Hematopoietic multipotent progenitor cell treated with erythropoietin and hydrocortisone succinate and interleukin-3 and kit ligand, for 17 days (in vitro differentiated cells): ENCODE measurements around the gene NMUR2.

Experiments used
- DNase-seq: peaks from one replicate; pipeline ENCODE4 v3.0.0-alpha.2; 2015; ENCODE audit warnings: low spot score

Gene NMUR2, protein sequence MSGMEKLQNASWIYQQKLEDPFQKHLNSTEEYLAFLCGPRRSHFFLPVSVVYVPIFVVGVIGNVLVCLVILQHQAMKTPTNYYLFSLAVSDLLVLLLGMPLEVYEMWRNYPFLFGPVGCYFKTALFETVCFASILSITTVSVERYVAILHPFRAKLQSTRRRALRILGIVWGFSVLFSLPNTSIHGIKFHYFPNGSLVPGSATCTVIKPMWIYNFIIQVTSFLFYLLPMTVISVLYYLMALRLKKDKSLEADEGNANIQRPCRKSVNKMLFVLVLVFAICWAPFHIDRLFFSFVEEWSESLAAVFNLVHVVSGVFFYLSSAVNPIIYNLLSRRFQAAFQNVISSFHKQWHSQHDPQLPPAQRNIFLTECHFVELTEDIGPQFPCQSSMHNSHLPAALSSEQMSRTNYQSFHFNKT

GRCh38 chr5:152405145-152405544 is at the start of gene NMUR2:
Gene NMUR2 (minus strand): TSS chr5:152405279. CDS start chr5:152405113, 166 bp downstream.
- DNase-seq: no peak

DNA sequence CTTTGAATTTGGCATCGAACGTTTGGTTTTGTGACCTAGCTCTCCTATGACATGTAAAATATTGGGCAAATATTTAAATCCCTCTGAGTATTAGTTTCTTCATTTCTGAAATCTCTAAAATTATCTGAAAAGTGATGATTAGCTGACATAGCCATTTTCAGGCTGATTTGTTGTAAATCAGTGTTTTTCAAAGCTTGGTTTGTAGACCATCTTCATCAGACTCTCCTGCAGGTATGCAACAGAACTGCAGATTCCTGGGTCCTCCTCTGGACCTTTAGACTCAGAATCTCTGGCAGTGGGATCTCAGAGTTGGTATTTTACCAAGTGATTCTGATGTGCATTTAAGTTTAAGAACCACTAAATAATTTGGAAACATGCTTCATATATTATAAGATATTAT is 38.9 kb upstream of the NMUR2 start:
- DNase-seq: no peak

DNA sequence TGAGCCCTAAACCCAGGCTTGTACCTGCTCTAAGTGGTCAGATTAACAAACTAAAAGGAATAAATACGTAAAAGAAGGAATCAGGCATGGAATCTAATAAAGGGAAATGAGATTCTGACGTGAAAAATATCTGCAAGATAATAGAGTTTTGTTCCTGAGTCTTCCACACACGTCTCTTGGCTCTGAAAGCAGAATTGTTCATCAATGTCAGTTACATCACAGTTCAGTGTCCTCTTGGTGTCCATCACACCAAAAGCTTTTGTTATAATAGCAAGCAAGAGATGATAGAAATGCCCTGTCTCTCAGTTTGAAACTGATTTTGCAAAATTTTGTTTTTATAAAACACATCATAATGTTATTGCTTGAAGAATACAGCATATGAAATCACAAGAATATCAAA is 34.7 kb upstream of the NMUR2 start:
- no peak for DNase-seq

DNA sequence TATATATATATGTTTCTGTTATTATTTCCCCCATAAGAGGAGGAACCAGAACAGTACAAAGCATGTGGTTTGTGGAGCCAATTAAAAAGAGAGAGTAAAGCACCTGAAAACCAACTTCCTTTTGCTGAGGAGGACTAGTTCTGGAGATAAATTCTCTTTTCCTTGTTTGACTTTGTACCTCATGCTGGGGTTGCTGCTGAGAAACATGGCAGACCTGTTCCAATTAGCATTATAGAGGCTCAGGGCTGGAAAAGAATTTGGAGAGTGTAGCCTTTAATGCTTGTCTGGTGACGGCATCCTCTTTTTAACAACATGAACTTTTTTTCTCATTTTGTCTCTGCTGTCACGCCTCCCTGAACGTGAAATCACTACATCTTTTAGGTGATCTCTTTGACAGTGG is 32.8 kb upstream of the NMUR2 start:
- no peak for DNase-seq

DNA sequence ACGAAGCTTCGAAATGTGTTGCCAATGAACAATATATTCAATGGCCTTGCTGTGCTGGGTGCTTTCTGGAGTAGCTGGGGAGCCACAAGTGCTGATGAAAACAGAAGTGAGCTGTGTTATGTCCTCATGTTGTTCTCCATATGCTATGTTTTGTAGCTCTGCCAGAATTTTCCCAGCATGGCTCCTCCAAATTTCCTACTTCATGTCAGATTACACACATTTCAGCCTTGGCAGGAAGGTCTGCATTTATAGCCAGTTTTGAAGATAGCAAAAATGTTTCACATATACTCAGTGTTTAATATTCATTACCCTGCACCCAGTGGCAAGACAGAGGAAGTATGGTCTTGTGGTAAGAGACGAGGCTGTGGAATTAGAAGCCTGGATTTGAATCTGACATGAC is 22.6 kb upstream of the NMUR2 start:
- no peak for DNase-seq

GRCh38 chr5:152425083-152425482 is 20.0 kb upstream of the NMUR2 start:
- no peak for DNase-seq

DNA sequence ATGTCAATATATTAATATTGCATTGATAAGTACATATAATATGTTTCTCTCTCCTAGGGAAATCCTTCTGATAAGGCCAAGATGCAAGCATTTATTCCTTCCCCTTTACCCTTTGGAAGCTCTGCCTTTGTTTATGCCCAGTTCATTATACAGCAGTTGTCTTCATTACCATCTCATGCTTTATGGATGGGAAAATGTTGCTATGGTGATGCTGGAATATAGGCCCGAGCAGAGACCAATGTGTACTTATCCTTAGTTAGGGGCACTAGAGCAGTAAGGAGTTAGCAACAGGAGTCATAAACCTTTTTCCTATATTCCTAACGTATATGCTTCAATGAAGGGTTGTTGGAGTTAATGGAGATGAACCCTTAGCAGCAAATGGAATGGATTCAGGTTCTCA is 19.4 kb upstream of the NMUR2 start:
- no peak for DNase-seq

DNA sequence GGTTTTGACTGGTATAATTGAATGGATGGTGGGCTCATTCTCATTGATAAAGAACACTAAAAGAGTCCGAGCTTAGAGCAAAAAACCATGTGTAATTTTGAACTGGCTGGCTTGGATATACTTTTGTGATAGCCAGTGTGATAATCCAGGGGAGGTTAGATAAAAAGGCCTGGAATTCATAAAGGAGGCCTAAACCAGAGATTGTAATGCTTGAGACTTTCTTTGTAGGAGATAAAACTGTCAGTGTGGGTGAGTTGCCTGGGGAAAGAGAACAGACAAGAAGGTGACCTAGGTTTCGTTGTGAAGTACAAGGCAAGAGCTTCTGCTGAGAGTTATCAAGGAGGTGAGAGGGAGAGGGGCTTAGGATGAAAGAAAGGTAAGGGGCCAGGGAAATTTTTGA is 17.0 kb upstream of the NMUR2 start:
- no peak for DNase-seq

GRCh38 chr5:152412129-152412528 is 7.0 kb upstream of the NMUR2 start:
- DNase-seq: no peak

DNA sequence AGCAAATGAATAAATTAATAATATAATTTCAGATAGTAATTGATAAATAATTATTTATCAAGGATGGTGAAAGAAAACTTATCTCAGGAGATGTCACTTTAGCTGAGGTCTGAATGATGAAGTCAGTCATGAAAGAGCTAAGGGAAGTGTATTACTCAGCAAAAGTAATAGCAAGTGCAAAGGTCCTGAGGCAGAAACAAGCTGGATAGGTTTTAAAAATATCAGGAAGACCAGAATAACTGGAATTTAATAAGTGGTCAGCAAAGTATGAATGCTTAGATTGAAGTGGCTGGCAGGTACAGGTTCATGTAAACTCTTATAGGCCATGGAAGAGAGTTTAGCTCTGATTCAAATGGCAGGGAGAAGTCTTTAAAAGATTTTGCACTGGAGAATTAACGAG is 1.0 kb upstream of the NMUR2 start:
- no peak for DNase-seq

- DNase-seq: no peak
Measured at GRCh38 chr5:152404494-152404893, 585 bp downstream of the NMUR2 start.

DNA sequence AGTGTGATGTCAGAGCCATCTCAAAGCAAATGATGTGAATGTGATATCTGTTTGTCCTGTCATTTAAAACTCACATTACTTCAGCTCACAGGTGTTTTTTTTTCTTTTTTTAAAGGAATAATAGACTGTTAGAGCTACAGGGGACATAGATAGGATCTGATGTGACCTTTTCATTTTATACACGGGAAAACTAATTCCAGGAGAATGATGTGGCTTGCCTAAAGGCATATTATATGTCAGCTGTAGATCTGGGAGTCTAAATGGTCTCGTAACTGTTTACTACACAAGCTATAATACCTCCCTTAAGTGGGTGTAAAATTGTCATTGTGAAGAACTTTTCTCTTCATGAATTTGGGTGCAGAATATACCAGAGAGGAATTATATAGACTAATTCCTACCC is 2.0 kb downstream of the NMUR2 start:
- no peak for DNase-seq

- no peak for DNase-seq
Measured at GRCh38 chr5:152400846-152401245, 4.2 kb downstream of the NMUR2 start.

DNA sequence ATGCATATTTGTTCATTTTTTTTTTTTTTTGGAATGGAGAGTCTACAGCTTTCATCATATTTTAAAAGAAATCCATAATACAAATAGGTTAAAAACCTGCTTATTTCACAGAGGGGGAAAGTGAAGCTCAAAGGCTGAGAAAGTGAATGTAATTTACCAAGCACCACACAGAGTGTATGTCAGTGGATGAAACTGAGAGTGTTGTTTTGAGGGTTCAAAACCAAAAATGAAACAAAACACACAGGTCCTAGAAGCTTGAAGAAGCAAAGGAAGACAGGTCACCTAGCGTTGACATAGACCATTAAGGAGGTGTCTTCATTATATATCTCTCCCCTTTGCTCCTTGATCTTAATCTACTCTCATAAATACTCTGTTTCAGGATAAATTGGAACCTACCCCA is 7.5 kb downstream of the NMUR2 start:
- no peak for DNase-seq

- no peak for DNase-seq
Measured at GRCh38 chr5:152393441-152393840, 11.6 kb downstream of the NMUR2 start.

- DNase-seq: no peak
Measured at GRCh38 chr5:152389208-152389849, 15.8 kb downstream of the NMUR2 start.

DNA sequence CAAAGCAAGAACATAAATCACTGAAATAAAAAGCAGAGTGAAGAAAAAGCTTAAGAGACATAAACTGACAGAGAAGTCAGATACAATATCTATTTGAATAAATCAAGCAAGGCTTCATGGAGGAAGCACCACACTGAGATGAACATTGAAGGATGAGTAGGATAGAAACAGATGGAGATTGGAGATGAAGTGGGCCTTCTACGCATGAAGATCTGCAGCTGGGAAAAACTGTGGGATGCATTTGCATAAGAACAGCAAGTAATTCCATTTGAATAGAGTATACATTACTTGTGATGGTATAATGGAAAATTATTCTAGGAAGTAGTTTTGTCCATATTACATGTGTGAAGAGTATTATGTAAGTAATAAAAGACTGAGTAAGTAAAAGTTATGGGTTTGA is 16.5 kb downstream of the NMUR2 start:
- no peak for DNase-seq

- DNase-seq: no peak
Measured at GRCh38 chr5:152380415-152381123, 24.5 kb downstream of the NMUR2 start.

GRCh38 chr5:152379331-152379730 is 25.7 kb downstream of the NMUR2 start:
- DNase-seq: no peak

GRCh38 chr5:152378730-152379129 is 26.3 kb downstream of the NMUR2 start:
- DNase-seq: no peak

- DNase-seq: no peak
Measured at GRCh38 chr5:152376886-152377285, 28.2 kb downstream of the NMUR2 start.

DNA sequence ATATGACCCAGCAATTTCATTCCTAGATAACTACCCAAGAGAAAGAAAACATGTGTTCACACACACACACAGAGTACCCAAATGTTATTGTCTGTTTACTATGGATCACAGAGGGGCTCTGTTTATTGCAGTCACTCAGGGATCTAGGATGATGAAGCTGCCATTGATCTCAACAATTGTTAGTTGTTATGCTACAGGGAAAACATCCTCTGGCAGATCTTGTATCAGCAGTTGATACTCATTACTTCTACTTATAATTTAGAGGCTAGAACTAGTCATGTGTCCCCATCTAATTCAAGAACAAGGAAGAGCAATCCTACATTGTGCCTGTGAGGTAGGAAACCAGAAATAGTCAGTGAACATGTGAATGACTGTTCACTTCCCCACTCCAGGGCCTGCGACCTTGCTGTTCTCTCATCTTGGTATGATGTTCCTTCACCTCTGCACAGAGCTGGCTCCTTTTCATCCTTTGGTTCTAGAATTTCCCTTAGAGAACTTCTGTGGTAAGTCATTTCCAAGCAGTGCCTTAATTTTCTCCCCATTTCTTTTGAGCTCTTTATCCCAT is 30.3 kb downstream of the NMUR2 start:
- no peak for DNase-seq

GRCh38 chr5:152372875-152373274 is 32.2 kb downstream of the NMUR2 start:
- no peak for DNase-seq
